Effector CD4-positive, alpha-beta T cell (primary cell): ENCODE results near the gene STPG1.

ENCODE experiments used
- DNase-seq: peaks from one replicate; pipeline ENCODE4 v3.0.0-alpha.2; 2020

Gene STPG1

DNA sequence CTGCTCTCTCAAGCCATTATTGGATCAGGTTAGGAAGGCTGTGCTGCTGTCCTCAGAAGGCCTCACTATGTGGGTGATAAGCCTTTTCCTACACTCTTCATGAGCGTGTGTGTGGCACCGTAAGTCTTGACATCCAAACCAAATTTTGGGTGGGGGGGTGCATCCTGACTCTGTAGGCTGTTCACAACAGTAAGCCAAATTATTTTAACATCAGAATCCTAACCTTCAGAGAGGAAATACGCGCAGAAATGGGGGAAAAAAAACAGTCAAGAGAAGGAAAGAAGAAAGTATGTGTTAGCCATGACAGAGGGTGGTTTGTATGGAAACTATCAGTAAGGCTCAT, 21.0 kb downstream of the STPG1 start:
- no peak for DNase-seq

DNA sequence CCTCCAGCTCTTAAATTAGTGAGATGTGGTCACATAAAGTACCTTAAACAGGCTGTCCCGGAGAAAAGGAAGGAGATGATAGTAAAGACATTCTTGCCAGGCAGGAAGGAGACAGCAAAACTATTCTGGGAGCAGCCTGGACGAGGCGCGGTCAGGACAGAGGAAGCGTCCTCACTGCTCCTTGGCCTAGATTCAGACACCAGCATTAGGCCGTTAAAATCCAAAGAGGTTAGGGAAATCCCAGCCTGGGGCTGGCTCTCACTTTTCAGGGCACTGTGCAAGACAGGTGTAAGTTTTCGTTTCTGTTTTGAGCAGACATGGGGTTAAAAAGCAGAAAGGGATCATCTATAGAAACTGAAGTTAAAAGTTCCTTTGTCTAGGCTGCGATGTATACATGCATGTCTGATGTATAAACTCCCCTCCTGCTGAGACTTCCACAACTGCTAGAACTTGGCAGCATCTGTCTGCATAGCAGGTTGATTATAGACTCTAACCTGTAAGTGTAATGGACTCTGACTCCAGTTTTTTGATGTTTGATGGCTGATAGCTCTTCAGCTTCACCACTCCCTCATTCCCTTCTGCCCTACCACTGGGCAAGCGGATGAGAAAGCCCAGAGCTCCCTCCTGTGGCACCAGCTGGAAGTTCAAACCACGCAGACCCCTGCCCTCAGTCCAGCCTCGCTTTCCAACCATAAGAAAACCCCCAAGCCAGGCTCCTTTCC, 21.5 kb downstream of the STPG1 start:
- peak; percentile 28 for DNase-seq

- DNase-seq = peak; percentile 51
Measured at GRCh38 chr1:24390924-24391782, 22.4 kb downstream of the STPG1 start.

DNA sequence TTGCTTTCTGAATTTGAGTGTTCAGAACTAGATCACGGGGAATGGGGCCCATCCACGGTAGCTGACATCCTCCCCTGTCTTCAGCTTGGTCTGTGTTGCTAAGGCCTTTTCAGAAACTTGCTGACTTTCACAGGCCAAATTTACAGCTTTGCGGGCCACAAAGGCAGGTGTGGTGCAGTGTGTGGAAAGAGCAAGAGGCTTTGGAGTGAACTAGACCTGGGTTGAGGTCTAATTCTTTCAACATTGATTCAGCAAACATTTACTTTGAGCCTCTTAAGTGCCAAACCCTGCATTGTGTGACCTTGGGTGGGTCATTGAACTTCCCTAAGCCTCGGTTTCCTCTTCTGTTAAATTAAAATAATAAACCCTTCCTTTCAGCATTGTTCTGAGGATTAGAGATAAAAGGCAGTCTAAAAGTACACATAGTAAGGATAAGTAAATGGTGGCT, 24.3 kb downstream of the STPG1 start:
- no peak for DNase-seq

DNA sequence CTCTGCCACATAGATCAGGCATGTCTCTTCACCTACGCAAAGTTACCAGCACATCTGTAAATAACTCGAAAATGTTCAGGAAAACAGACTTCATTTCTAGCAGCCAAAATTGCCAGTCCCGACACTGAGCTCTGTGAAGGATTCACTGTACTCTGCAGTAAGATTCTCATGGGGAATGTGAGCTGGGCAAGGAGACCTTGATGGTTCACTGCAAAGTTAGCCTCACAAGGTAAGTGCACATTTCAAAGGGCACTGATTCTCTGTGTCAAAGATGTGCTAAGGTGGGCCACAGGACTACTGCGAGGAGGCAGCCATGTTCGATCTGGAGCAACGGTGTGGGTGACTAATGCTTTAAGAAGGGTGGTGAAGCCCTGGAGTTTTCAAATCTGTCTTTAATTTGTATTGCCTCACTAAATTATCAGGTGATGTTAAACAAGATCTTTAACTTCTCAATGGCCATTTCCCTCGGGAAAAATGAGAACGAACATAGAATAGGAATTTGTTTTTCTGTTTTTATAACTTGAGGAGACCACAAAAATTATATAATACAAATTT, 25.2 kb downstream of the STPG1 start:
- no peak for DNase-seq

GRCh38 chr1:24387636-24388175, 25.9 kb downstream of the STPG1 start:
- DNase-seq = no peak

DNA sequence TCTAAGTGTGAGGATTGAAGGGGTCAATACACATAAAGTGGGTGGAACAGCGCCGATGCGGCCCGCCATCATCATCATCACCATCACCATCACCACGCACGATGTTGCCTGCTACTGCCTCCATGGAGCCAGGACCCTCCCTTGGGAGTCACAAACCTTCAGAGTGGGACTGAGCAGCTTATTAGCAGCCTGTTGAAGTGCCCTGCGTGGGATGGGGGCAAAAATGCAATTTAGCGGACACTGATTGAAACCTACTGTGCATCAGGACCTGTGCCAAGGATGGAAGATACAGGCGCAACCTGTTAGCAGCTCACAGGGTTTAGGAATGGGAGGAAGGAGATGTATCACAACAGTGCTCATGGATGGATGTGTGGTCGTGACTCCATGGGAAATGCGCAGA, 26.7 kb downstream of the STPG1 start:
- no peak for DNase-seq

- no peak for DNase-seq
Measured at GRCh38 chr1:24386241-24386640, 27.3 kb downstream of the STPG1 start.

DNA sequence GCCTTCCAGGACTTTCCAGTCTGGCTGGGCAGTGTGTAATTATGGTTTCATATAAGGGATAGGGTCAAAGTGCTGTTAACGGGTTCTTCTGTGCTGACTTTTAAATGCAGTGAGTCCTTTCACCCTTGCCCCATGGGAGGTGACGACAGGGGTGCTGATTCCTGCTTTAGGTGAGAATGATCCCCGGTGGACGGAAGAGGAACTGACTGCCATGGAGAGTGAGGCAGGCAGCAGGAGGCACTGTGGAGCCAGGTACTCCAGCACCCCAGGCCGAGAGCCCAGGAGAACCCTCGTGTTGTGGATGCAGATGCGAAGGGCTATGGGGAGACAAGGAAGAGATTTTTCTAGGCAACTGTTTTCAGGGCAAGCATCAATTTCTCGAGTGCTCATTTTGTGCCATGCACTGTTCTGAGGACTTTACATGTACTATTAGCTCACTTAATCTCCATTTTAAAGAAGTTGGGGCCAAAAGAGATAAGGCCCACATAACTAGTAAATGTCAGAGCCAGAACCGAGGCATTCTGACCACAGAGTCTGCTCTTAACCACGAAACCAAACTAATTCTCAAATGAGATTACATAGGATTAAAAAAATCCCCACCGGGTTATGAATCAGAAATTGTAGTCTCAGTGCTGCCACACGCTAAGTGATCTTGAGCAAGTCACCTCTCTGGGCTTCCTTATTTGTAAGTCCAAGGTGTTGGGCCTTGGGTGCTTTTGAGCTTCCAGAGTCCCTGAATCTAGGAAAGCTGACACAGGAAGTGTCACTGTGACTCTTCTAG, 28.2 kb downstream of the STPG1 start:
- peak; percentile 20 for DNase-seq

- DNase-seq = no peak
Measured at GRCh38 chr1:24384251-24385090, 29.1 kb downstream of the STPG1 start.

- no peak for DNase-seq
Measured at GRCh38 chr1:24383381-24383940, 30.1 kb downstream of the STPG1 start.

DNA sequence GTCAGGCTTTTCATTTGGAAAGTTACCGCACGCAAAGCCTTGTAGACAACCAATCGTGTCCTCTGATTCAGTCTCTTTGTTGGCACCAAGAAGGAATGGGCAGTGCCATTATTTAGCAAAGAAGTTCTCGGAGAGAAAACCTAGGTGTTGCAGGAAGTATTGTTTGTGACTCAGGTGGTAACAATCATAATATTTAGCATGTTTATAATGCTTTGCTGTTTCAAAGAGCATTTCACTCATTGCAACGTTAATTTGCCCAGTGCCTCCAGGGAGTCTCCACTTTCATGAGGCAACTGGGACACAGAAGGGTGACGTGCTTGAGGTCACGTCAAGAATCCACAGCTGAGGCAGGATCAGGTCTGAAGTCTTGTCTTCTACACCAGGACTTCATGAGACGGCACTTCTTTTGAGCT, 31.4 kb downstream of the STPG1 start:
- no peak for DNase-seq

GRCh38 chr1:24381256-24381655, 32.3 kb downstream of the STPG1 start:
- DNase-seq = no peak

DNA sequence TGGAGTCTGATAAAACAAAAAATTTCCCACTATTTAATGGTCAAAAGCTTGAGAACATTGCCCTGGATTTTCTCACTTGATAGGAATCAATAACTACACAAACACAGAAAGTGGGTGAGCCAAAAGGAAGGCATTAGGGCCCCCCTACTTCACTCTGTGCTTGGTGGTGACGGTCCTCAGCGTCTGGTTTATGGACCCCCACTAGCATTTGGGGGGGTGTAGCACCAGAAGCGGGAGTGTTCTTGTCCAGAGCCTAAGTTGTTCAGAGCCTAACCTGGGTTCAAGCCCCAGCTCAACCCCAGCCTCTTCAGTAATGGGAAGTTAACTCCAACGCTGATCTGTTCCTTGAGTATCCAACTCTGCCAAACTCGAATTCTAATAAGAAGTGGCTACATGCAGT, 33.1 kb downstream of the STPG1 start:
- no peak for DNase-seq

DNA sequence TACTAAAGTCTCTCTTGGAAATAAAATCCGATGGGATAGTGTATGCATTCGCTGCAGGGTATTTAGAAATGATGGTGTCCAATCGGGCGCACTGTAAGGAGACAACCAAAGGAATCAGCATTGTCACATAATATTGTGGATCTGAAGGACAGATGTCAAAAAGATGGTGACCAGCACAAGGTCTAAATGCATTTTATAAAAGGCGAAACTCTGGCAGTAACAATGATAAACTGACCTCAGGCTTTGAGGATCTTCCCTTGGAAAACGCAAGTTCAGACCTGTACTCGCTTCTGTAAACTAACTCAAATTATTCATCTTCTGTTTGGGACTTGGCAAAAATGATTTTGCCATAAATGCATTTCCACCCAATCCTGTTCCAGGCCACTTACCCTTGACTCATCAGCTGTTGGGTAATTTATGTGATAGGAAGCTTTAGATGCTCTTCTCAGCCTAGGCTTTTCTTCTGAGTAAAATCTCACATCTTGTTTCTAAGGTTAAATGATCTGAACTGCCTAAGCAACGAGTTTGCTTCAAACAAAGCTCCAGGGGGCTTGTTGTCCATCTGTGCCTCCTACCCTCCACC, 33.8 kb downstream of the STPG1 start:
- DNase-seq = no peak

- no peak for DNase-seq
Measured at GRCh38 chr1:24374891-24375786, 38.4 kb downstream of the STPG1 start.

- DNase-seq = no peak
Measured at GRCh38 chr1:24373710-24374109, 39.9 kb downstream of the STPG1 start.

DNA sequence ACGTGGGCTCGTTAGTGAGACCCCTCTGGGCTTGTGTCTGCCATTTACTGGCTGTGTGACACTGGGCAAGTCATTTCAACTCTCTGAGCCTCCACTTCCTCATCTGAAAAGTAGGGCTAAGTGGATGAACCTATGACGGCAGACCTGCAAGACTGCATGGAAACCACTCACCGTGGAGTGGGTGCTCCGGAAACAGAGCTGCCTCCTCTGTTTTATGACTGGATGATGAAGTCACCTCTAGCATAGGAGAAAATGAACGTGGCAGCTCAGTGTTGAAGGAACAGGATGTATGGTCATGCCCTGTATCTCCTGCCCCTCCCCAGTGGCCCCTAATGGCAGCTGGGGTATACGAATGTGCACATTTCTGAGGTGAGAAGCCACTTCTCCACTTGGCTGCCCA, 40.5 kb downstream of the STPG1 start:
- DNase-seq = no peak

GRCh38 chr1:24369801-24370200, 43.8 kb downstream of the STPG1 start:
- no peak for DNase-seq

DNA sequence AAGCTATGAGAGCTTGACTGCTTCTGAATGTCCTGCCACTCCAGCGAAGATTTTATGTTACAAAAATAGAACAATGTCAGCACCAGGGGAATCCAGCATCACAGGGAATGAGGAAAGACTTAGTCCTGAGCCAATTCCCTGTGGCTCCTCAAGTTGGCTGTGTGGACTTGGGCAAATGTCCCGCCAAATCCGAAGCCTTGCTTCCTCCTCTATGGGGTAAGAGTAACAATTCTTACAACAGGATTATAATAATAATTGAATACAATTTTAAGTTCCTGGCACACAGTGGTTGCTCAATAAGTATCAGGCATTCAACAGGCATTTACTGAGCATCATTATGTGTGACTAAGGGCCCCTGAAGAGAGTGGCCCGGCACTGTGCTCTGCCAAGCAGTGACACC, 44.4 kb downstream of the STPG1 start:
- DNase-seq = no peak
